Stimulated activated CD8-positive, alpha-beta memory T cell treated with anti-CD3 and anti-CD28 coated beads, Interleukin-7, amount 100 ng/mL, for 24 hours (primary cell): Measurements from ENCODE around the gene ACBD7.
A peak's percentile ranks its signal among the peaks of the same experiment; 100 is the strongest.

Experiments used
- DNase-seq: peaks from one replicate; pipeline ENCODE4 v3.0.0-alpha.2; 2020; ENCODE audit warnings: low read depth

ACBD7 gene

GRCh38 chr10:15088428-15089261, at the start of gene ACBD7:
TSS of gene ACBD7 (minus strand) at chr10:15088776. CDS start at chr10:15088728, 48 bp downstream.
- DNase-seq, result peak; percentile 56

DNA sequence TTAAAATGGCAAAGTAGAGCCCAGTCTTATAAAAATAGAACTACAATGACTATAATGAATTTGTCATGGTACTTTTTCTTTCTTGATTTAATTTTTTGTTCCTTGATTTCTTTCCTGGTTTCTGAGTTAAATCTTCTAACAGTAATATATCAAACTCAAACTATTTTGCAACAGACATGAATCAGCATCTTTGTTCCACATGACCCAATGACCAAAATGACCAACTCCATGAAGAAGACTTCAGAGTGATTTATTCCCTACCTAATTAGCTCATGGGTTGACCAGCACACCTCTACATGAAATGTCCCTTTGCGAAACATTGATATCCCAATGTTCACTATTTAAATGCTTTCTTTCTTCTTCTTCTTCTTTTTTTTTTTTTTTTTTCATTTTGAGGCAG, 49.1 kb upstream of the ACBD7 start:
- no peak for DNase-seq

DNA sequence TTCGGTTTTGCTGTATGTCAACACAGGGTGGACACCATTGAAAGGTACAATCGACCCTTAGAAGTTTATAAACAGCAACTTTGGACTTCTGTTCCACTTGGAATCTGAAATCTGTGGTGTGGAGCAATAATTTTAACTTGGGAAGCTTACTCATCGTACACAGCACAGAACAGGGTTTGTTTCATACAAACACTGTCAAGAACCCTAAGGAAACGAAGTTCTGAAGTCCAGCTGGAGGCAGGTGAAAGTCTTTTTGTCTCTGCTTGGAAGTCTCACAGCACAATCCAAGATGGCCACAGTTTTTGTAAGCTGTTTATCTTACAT, 48.4 kb upstream of the ACBD7 start:
- no peak for DNase-seq

DNA sequence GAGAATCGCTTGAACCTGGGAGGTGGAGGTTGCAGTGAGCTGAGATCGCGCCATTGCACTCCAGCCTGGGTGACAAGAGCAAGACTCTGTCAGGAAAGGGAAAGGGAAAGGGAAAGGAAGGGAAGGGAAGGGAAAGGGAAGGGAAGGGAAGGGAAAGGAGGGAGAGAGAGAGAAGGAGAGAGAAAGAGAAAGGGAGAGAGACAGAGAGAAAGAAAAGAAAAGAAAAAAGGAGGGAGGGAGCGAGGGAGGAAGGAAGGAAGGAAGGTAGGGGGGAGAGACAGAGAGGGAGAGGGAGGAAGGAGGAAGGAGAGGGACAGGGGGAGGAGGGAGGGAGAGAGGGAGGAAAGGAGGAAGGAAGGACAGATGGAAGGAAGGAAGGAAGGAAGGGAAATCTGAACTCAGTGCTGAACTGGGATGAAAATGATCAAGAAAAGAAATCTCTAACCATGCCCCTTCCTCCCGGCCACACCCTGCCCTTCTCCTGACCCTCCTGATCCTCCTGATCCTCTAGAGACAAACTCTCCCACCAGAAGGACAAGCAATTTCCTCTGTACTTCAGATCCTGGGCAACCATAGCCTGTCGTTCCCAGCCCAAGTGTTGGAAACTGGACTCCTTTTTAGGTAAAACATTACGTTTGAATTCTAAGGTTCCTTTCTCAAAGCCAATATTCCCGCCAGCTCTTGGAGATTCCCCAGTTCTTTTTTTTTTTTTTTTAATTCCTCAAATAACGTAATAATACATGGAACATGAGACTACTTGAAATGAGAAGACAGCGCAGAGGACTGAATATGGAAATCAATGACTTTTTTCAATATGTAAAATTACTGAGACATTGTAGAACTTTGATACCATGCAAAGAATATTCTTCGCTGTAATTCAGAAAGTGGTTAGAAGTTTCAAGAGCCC, 47.8 kb upstream of the ACBD7 start:
- no peak for DNase-seq

DNA sequence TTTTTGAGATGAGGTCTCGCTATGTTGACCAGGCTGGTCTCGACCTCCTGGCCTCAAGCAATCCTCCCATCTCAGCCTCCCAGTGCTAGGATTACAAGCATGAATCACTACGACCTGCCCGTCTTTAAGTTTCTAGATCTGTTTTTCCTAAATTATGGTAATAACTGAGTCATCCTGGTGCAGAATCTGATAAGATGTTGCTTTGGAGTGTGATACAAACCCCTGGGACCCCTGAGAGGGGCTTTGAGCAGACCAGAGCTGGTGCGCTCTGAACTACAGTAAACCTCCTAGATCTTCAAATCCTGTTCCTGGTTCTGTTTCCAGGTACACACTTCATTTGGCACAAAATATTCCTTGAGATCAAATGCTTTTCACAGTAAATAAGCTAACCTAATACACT, 42.8 kb upstream of the ACBD7 start:
- DNase-seq, result no peak

DNA sequence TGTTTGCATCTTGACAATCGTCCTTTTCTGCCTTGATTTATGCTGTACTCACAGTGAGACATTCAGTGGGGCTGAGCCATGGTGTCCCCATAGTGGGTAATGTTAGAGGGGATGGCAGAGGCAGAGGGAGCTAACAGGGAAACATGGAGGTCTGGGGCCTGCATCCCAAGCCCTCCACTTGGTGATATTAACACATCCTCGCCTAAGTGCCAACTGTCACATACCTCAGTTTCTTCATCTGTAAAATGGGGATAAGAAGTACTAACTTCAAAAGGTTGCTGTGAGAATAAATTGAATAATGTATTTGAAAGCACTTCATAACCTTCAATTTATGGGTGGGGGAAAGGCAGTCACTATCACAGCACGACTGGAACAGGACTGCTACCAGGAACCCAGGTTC, 36.3 kb upstream of the ACBD7 start:
- no peak for DNase-seq

GRCh38 chr10:15124190-15124589, 35.6 kb upstream of the ACBD7 start:
- no peak for DNase-seq

DNA sequence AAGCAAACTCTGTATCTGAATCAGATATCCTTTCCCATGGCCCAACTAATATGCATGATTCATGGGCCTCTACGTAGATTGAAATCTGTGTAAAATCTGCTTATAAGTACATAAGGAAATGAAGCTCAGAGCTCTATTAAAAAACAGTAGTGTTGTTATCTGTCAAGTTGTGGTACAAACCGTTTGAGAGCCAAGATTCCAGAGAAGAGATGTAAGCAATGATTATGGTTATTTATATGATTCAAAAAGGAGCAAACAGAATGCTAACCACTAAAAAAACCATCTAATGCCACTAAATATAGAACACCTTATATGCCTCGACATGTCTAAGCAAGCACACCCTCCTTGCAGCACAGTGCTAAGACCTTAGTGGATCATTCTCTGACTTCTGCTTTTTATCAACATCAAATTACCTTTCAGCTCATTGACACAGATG, 35.2 kb upstream of the ACBD7 start:
- no peak for DNase-seq

- no peak for DNase-seq
Measured at GRCh38 chr10:15122477-15123030, 34.0 kb upstream of the ACBD7 start.

DNA sequence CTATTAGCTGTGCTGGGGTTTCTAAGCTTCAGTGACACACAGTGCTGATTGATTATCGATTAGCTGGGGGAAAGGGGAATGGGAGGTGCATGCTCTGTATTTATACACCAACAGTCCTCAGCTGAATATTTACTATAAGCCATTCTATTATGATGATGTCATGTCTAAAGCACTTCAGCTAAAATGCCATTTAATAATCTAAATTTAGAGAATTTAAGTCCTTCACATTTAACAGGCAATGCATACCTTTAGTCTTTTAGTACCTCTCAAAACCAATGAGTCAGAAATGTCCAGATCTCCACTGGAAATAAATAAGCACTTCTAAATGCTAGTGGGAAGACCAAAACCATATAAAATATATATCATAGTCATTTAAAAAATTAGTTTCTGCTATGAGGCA, 33.1 kb upstream of the ACBD7 start:
- no peak for DNase-seq

DNA sequence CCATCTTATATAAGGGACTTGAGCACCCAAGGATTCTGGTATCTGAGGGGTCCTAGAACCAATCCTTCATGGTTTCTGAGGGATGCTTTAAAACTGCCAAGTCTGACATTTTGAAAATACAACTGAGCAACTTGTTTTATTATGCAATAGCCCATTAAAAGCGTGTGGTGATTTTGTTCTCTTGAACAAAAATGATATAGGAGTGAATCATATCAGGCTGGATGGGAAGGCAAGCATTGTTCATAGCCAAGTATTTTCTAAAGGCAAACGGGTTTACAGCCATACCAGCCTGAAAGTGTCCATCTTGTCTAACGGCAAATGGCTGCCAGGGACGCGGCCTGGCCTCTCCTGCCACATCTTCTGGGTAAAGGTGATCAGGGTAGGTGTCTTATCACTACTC, 31.9 kb upstream of the ACBD7 start:
- DNase-seq, result no peak

DNA sequence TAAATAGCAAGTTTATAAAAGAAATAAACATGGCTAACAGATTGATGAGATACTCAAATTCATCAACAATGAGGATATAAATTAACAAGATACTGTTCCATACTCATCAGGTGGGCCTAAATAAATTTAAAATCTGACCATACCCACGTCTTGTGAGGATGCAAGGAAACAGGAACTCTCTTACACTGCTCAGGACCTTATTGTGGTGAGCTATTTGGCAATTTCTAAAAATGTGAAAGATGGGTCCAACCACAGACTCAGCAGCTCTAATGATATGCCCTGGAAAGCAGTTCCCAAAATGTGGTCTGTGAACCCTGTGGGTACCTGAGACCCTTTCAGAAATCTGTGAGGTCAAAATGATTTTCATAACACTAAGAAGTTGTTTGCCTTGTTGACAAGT, 30.0 kb upstream of the ACBD7 start:
- no peak for DNase-seq

DNA sequence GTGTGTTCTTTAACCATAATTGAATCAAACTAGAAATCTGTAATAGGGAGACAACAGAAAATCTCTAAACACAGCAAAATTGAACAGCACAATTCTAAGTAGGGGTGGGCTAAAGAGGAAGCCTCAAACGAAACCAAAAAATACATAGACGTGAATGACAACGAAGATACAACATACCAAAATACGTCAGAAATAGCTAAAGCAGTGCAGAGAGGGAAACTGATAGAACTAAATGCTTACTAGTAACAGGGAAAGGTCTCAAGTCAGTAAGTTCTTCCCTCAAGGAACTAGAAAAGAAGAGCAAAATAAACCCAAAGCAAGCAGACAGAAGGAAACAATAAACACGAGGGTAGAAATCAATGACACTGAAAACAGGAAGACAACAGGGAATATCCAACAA, 27.6 kb upstream of the ACBD7 start:
- no peak for DNase-seq

GRCh38 chr10:15113766-15114165, 25.2 kb upstream of the ACBD7 start:
- DNase-seq, result no peak

GRCh38 chr10:15112657-15113056, 24.1 kb upstream of the ACBD7 start:
- no peak for DNase-seq

GRCh38 chr10:15106352-15107013, 17.9 kb upstream of the ACBD7 start:
- peak; percentile 52 for DNase-seq

DNA sequence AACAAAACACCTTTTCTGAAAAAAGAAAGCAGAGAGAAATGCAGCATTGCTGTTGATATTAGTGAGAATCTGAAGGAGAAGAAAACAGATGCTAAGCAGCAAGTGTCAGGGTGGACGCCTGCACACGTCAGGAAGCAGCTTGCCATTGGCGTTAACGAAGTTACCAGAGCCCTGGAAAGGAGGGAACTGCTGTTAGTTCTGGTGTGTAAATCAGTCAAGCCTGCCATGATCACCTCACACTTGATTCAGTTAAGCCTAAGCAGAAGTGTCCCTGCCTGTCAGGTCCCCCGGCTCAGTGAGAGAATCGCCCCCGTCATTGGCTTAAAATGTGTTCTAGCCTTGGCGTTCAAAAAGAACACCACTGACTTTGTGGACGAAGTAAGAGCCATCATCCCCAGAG, 14.9 kb upstream of the ACBD7 start:
- DNase-seq, result no peak

DNA sequence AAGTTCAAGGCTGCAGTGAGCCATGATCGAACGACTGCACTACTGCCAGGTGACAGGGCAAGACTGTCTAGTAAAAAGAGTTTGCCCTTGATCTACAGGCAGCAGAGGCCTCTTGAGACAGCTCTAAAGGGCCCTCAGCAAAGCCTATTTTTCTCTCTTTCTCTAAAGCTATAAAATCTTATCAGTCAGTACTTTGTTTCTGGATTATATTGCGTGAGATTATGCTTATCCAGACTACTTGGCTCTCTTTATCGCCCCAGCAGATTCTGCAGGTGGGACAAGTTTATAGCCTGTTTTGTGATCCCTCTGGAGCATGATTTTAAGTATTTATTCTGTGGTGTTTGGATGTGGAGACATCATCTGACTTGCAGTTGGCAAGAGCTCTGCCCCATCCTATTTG, 11.3 kb upstream of the ACBD7 start:
- no peak for DNase-seq

DNA sequence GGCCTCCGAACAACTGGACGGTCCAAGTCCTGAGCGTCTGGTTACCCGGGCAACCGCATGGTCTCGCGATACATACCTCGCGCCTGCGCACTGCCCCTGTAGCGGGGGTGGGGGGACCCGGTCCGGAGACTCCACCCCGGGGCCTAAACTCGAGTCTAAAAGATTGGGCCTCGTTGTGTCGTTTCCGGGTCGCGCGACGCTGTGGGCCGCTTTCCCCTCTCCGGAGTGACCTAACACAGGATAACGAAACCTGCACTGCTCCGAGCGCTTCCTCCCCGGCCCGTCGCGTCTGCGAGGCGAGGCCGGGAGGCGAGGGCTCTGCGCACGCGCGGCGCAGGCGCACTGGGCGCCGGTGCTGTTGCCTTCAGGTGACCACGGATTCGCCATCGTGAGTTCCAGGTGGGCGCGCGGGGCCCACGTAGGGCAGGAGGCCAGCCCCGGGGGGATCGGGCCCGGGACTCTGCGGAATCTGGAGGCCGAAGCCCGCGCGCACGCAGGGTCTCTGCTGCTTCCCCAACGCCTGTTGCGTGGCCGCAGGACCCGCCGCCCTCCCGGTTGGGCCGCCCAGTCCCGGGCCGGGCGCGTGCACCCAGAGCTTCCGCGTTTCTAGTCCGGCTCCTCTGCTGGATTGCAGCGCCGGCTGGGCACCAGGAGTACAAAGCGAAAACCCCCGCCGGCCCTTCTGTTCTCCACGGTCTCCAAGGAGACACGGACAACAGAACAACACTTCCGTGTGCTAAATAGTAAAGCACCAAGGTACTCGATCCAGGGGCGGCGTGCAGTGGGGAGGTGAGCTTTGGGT, 8.6 kb upstream of the ACBD7 start, which contains the start of gene RPP38:
Gene RPP38, plus strand, starts transcription at position 345 of the 802 bp plus-strand sequence. CDS start 5,960 bp downstream, outside the sequence.
- peak; percentile 98 for DNase-seq

GRCh38 chr10:15096661-15097010, 8.1 kb upstream of the ACBD7 start:
- no peak for DNase-seq

GRCh38 chr10:15092855-15093408, 4.4 kb upstream of the ACBD7 start:
- DNase-seq, result no peak
